ENCODE results near the gene ATP9B.

GRCh38 chr18:79065802-79066201, 3.4 kb upstream of the ATP9B start:
- no peak for TF ChIP-seq SUPT20H (IDR thresholded peaks at IDR 0.05; ENCODE audit: borderline replicate concordance, control insufficient read depth, low read depth, low read length)
- TF ChIP-seq CTCF (IDR thresholded peaks at IDR 0.05 in 2 of 3, conservative IDR thresholded peaks at IDR 0.05 in 1 of 3; ENCODE audit: control insufficient read depth in 2 of 3, extremely low read depth in 1 of 3, insufficient read depth in 1 of 3, low read depth in 3 of 3, low read length in 3 of 3), result no peak
